GM12874 (cell line): ENCODE measurements around the gene PLXNA2.

Source experiments
- TF ChIP-seq, protein P1 (sequence below): IDR thresholded peaks from 2 replicates; pipeline ENCODE4 v1.5.1; 2011; ENCODE audit warnings: low read depth, mild to moderate bottlenecking, control low read depth, low read length, moderate library complexity; ENCODE audit not compliant: insufficient read depth

The PLXNA2 gene

DNA sequence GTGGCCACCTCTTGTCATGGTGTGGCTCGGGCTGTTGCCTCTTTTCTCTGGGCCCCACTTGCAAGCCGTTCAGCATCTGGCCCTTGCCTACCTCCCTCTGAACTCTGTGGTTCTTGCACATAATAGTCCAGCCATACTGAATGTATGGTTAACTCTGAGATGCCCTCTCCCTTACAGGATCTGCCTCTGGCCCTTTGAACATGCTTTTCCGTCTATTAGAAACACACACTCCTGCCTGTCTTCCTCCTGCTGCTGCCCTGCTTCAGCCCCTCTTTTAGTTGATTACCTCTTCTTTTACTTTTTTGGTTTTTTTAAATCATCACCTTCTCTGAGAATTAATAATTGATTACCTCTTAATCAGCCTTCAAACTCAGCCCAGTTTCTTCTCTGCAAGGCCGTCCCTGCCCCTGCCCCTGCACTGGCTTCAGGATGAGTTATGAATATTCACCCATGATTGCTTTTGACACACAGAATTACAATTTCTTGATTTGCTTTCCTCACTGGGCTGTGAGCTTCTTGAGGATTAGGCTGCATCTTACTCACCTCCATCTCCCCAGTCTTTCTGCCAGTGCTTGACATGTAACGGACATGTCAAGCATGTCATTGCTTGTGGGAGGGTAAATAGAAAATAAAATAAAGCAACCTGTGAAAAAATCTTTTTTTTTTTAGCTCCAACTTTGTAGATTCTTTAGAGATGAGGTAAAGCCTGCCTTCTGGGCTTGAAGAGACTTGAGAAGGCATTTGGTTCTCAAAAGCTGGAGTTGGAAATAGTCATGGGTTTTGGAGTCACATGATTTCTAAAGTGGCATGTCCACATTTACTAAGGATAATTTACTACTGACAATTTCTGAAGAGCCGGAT, 158.3 kb downstream of the PLXNA2 start:
- TF ChIP-seq, protein P1, sequence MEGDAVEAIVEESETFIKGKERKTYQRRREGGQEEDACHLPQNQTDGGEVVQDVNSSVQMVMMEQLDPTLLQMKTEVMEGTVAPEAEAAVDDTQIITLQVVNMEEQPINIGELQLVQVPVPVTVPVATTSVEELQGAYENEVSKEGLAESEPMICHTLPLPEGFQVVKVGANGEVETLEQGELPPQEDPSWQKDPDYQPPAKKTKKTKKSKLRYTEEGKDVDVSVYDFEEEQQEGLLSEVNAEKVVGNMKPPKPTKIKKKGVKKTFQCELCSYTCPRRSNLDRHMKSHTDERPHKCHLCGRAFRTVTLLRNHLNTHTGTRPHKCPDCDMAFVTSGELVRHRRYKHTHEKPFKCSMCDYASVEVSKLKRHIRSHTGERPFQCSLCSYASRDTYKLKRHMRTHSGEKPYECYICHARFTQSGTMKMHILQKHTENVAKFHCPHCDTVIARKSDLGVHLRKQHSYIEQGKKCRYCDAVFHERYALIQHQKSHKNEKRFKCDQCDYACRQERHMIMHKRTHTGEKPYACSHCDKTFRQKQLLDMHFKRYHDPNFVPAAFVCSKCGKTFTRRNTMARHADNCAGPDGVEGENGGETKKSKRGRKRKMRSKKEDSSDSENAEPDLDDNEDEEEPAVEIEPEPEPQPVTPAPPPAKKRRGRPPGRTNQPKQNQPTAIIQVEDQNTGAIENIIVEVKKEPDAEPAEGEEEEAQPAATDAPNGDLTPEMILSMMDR = no peak

DNA sequence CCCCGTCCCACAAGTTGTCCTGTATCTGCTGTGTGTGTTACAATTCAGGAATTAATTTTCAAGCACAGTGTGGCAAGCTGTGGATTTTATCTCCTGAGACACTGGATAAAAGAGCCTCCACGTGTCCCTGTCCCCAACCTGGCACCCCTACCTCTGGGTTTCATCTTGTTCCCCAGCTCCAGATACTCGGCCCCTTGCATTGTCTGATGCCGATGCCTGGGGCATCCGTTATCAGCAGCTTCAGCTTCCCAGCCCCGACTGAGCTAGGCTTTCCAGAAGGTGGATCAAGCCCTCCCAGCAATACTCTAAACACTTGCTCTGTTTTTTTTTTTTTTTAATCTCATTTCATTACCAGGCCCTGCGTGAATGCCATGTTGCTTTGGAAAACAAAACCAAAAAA, 159.4 kb downstream of the PLXNA2 start:
- TF ChIP-seq, protein P1 = no peak

DNA sequence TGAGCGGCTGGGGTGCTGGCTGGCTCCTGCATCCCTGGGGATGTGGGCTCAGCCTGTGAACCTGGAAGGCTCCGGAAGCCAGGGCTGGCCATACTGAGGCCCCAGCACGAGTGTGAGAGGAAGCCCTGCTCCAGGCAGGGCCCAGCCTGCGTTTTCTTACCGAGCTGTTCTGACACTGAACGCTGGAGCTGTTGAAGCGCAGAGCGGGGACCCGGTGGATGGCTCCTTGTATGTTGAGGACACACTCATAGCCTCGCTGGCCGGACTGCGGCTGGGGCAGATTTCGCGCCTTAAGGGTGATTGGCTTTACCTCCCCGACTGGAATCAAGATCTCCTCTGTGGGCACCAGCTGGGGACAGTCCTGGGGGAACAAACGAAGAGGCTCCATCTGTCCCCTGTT, 160.0 kb downstream of the PLXNA2 start:
- TF ChIP-seq, protein P1 = no peak

DNA sequence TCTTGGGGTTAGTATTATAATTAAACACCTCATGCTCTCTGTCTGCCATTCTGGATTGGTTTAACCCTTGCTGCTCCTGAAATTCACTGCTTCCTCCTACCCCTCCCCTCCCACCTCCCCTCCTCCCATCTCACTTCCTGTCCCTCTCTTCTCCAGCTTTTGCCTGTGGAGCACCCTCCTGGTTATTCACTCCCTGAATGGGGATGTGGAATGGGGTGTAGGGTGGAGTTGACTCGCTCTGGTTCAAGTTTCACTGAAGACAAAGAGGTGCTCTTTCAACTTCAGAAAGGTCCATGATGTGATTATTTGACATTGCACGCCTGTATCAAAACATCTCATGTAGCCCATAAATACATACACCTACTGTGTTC, 160.5 kb downstream of the PLXNA2 start:
- TF ChIP-seq, protein P1 = no peak

DNA sequence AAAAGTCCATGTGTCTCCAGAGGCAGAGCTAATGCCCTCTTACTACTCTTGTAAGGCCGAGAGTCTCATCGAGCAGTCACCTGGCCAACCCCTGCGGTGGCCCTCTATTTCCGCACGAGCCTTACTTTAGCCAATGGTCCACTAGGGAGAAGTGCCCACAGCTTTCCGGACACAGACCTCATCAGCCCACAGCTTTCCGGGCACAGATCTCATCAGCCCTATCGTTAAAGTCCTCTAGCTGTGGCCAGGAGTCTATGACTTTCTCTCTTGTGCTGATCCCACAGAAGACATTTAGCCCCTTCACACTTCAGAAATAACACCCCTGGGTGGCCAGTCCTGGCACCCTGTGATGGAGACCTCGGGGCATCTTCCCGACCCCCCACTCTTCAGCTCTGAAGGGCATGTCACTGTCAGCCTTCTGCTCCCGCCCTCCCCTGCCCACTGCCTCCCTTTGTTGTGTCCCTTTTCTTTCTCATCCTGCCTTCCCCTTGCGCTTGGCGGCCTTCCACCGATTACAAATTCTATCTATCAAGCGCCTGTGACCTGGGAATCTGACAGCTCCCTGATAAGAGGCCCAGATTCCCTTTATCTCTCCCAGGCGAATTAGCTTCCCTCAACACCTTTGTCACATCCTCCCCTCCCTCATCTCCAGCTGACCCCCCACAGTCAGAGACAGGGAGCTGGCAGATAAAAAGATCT, 161.0 kb downstream of the PLXNA2 start:
- TF ChIP-seq, protein P1 = no peak

DNA sequence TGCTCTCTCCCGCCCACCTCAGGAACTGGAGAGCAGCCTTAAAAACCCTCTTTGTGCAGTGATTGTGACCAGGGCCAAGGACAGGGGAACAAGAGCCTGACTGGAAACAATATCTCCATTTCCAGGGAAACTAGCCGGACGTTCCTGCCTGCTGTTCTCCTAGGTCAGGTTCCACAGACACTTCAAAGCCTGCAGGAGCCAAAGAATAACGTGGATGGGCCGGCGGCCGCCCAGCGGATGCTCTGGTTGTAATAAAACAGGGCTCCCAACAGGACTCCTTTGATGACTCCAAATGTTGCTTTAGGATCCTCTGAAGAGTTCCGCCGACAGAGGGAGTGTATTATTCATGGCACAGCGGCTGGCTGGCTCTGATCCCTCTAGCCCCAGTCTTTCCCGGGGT, 162.2 kb downstream of the PLXNA2 start:
- TF ChIP-seq, protein P1 = no peak

DNA sequence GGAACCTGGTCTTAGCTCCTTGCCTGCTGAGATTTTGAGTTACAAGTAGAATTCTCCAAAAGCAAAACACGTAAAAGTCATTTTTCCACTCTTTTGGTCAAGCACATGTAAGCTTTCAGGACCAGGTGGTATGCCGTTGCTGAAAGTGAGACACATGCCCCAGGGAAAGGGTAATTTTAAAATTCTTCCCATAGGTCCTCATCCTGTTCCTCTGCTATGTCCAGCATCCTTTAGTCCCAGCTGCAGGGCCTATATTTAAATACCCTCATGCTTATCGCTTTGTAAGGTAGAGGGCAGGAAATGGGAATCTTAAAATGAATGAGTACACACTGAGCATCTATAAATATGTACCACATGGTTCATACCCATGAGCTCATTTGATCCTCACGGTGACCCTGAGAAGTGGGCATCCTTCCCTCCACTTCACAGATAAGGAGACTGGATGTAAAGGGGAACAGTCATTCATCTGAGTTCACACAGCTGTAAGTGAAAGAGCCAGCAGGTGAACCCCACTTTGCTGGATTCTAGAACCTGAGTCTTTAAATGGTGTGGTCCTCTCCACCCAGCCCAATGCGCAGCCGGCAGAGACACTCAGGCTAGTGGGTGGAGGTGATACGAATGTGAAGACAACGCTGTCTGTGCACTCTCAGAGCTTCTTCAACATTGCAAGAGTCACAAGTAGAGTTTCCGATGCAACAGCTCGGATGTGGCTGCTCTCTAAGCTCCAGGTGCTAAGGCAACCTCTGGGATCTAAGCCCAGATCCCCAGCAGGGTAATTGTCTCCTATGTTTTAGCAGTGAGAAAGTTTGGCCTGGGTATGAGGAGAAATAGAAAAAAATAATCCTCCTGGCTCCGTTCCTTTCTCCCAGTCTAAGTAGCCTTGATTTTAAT, 163.5 kb downstream of the PLXNA2 start:
- TF ChIP-seq, protein P1 = no peak
